Inflammatory macrophage treated with lipopolysaccharide for 1 hour (primary cell): ENCODE measurements around the gene DNAH17.
A peak's percentile ranks its signal among the peaks of the same experiment; 100 is the strongest.

Source experiments
- DNase-seq, 2 donors: peaks; one replicate each; pipeline ENCODE4 v3.0.0-alpha.2; 2020 to 2022

The DNAH17 gene

GRCh38 chr17:78573955-78574354 is 3.2 kb downstream of the DNAH17 start:
- no peak for DNase-seq

- DNase-seq, result no peak
These were observed 4.7 kb downstream of the DNAH17 start for GRCh38 chr17:78572239-78573205.

- no peak for DNase-seq
These were observed 5.9 kb downstream of the DNAH17 start for GRCh38 chr17:78571329-78571728.

GRCh38 chr17:78568494-78569115 is 8.6 kb downstream of the DNAH17 start:
- peak; percentile 47 to 49 for DNase-seq

- DNase-seq, result peak; percentile 12 to 69
These were observed 9.2 kb downstream of the DNAH17 start for GRCh38 chr17:78567991-78568390.

GRCh38 chr17:78566947-78567346 is 10.2 kb downstream of the DNAH17 start:
- no peak for DNase-seq

GRCh38 chr17:78563189-78564145 is 13.7 kb downstream of the DNAH17 start:
- peak; percentile 20 to 21 for DNase-seq

- DNase-seq, result no peak
These were observed 14.5 kb downstream of the DNAH17 start for GRCh38 chr17:78562734-78563133.

GRCh38 chr17:78561166-78561565 is 16.0 kb downstream of the DNAH17 start:
- DNase-seq, result no peak

- no peak for DNase-seq
These were observed 16.5 kb downstream of the DNAH17 start for GRCh38 chr17:78560731-78561130.

- no peak for DNase-seq
These were observed 17.3 kb downstream of the DNAH17 start for GRCh38 chr17:78559749-78560368.

GRCh38 chr17:78558989-78559388 is 18.2 kb downstream of the DNAH17 start:
- DNase-seq, result peak; percentile 39 to 46

- peak; percentile 11 to 49 for DNase-seq
These were observed 18.9 kb downstream of the DNAH17 start for GRCh38 chr17:78558181-78558850.

- DNase-seq, result peak in 1 of 2 donors; percentile 5
These were observed 19.6 kb downstream of the DNAH17 start for GRCh38 chr17:78557598-78558039.

- no peak for DNase-seq
These were observed 20.4 kb downstream of the DNAH17 start for GRCh38 chr17:78556812-78557211.

- DNase-seq, result no peak
These were observed 21.3 kb downstream of the DNAH17 start for GRCh38 chr17:78555746-78556401.

GRCh38 chr17:78550464-78550863 is 26.7 kb downstream of the DNAH17 start:
- DNase-seq, result no peak

- DNase-seq, result no peak
These were observed 28.5 kb downstream of the DNAH17 start for GRCh38 chr17:78548725-78549124.

GRCh38 chr17:78547035-78547434 is 30.2 kb downstream of the DNAH17 start:
- no peak for DNase-seq

- DNase-seq, result no peak
These were observed 30.7 kb downstream of the DNAH17 start for GRCh38 chr17:78546476-78546875.
